Esophagus squamous epithelium (tissue), 4 donors: ENCODE measurements around the gene LPXN.

ENCODE experiments used
- CTCF ChIP-seq, 6 experiments: fragments of 450-650 bp in 4 of 6; fragments of 200-600 bp in 2 of 6; sonication (generic) in 2 of 6; IDR thresholded peaks; one replicate each; pipeline ENCODE4 v1.5.1; 2016 to 2019; ENCODE audit warnings: antibody characterized with exemption in 6 of 6, mild to moderate bottlenecking in 4 of 6, moderate library complexity in 4 of 6
- POLR2A ChIP-seq, 4 donors: fragments of 450-650 bp; IDR thresholded peaks; one replicate each; pipeline ENCODE4 v1.6.1; 2017; ENCODE audit warnings: antibody characterized with exemption in 4 of 4, mild to moderate bottlenecking in 4 of 4, moderate library complexity in 3 of 4

- TF ChIP-seq CTCF (IDR thresholded peaks at IDR 0.05), result no peak
- TF ChIP-seq POLR2A (IDR thresholded peaks at IDR 0.05), result no peak
Measured at GRCh38 chr11:58508814-58509213, 66.8 kb downstream of the LPXN start.
